HG02852 (cell line): ENCODE data around the gene BCO2.
"Not testable (repeated sequence)": the region's sequence is repeated elsewhere in the genome, so short reads cannot be mapped to it uniquely, and the experiment has no call there.

Experiments
- ATAC-seq: cut with Tn5 transposase; IDR thresholded peaks from one replicate; pipeline ENCODE4 v1.9.1; 2021; ENCODE audit warnings: mild to moderate bottlenecking, moderate library complexity; ENCODE audit not compliant: unreplicated experiment

The BCO2 gene

GRCh38 chr11:112166562-112166961 is 8.8 kb upstream of the BCO2 start:
- ATAC-seq = no peak

GRCh38 chr11:112167145-112167544 is 8.2 kb upstream of the BCO2 start, which contains the start of gene TEX12:
TEX12 (plus strand) TSS chr11:112167372; CDS start chr11:112169269, 1,897 bp downstream.
- no peak for ATAC-seq

GRCh38 chr11:112172362-112172994 is 2.8 kb upstream of the BCO2 start:
- peak; percentile 46 for ATAC-seq

- ATAC-seq = no peak
These were observed 2.2 kb upstream of the BCO2 start for GRCh38 chr11:112173152-112173551.

- no peak for ATAC-seq
These were observed 264 bp downstream of the BCO2 start for GRCh38 chr11:112175599-112175952.

GRCh38 chr11:112176077-112176476 is 765 bp downstream of the BCO2 start:
- ATAC-seq = no peak

- ATAC-seq = no peak
These were observed 2.3 kb downstream of the BCO2 start for GRCh38 chr11:112177589-112177988.

- ATAC-seq = no peak
These were observed 3.1 kb downstream of the BCO2 start for GRCh38 chr11:112178428-112178827.

- no peak for ATAC-seq
These were observed 3.6 kb downstream of the BCO2 start for GRCh38 chr11:112178936-112179335.

- ATAC-seq = no peak
These were observed 4.3 kb downstream of the BCO2 start for GRCh38 chr11:112179601-112180000.

- ATAC-seq = no peak
These were observed 7.6 kb downstream of the BCO2 start for GRCh38 chr11:112182867-112183266.

- no peak for ATAC-seq
These were observed 10.6 kb downstream of the BCO2 start for GRCh38 chr11:112185883-112186282.

GRCh38 chr11:112186304-112186703 is 11.0 kb downstream of the BCO2 start:
- no peak for ATAC-seq

GRCh38 chr11:112195113-112195512 is 19.8 kb downstream of the BCO2 start:
- not testable (repeated sequence) for ATAC-seq

- ATAC-seq = no peak
These were observed 20.6 kb downstream of the BCO2 start for GRCh38 chr11:112195951-112196351.

GRCh38 chr11:112196519-112197087 is 21.3 kb downstream of the BCO2 start:
- ATAC-seq = no peak

GRCh38 chr11:112199101-112199500 is 23.8 kb downstream of the BCO2 start:
- ATAC-seq = not testable (repeated sequence)

GRCh38 chr11:112200252-112200651 is 24.9 kb downstream of the BCO2 start:
- ATAC-seq = no peak

GRCh38 chr11:112206071-112206470 is 30.8 kb downstream of the BCO2 start:
- no peak for ATAC-seq

GRCh38 chr11:112210890-112211289 is 35.6 kb downstream of the BCO2 start:
- no peak for ATAC-seq

- ATAC-seq = no peak
These were observed 36.2 kb downstream of the BCO2 start for GRCh38 chr11:112211536-112211935.

GRCh38 chr11:112212290-112212689 is 37.0 kb downstream of the BCO2 start:
- ATAC-seq = no peak

- ATAC-seq = no peak
These were observed 37.4 kb downstream of the BCO2 start for GRCh38 chr11:112212710-112213109.
